LNCaP clone FGC (cell line): ENCODE data around the gene SMO.

Source experiments
- DNase-seq: peaks from one replicate; pipeline ENCODE4 v3.0.0-alpha.2; 2011; ENCODE audit warnings: low read depth
- H3K4me3 ChIP-seq: 2 replicates; pipeline ENCODE4 v1.5.1; 2011; ENCODE audit warnings: mild to moderate bottlenecking, low read depth, low read length, control low read depth
- CTCF ChIP-seq: IDR thresholded peaks from 2 replicates; pipeline ENCODE4 v1.5.1; 2012; ENCODE audit warnings: mild to moderate bottlenecking; ENCODE audit not compliant: control insufficient read depth, insufficient read depth; ENCODE audit errors: extremely low read depth

The SMO gene

DNA sequence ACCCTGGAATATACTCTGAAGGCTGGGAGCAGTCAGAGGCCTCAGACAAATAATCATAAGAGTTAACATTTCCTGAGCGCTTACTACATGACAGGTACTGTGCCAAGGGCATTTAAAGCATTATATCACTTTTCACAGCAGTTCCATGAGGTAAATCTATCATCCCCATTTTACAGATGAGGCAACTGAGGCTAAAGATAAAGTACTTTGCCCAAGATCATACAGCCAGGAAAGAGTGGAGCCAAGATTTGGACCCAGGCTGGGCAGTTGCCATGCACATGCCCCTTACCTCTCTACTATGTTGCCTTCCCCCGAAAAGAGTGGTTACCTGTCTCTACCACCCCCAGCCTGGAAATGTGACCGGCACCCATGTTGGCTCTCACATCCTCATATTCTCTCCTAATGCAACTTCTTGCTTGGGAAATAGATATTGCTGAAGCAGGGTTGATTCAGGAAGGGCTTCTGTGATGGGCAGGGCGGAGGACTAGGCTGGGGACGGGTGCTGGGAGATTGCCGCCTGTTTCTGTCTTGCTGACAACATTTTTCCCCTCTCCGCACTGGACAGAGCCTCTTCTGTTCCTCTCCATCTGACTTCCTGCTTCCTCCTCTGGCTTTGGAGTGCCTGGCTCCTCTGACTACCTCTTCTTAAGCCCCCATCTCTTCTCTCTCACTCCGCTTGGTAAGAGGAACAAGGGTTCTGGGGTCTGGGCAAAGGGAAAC lies 13.8 kb downstream of the SMO start:
- no peak for TF ChIP-seq CTCF
- DNase-seq, result no peak
- no peak overlapping the region for H3K4me3 ChIP-seq

DNA sequence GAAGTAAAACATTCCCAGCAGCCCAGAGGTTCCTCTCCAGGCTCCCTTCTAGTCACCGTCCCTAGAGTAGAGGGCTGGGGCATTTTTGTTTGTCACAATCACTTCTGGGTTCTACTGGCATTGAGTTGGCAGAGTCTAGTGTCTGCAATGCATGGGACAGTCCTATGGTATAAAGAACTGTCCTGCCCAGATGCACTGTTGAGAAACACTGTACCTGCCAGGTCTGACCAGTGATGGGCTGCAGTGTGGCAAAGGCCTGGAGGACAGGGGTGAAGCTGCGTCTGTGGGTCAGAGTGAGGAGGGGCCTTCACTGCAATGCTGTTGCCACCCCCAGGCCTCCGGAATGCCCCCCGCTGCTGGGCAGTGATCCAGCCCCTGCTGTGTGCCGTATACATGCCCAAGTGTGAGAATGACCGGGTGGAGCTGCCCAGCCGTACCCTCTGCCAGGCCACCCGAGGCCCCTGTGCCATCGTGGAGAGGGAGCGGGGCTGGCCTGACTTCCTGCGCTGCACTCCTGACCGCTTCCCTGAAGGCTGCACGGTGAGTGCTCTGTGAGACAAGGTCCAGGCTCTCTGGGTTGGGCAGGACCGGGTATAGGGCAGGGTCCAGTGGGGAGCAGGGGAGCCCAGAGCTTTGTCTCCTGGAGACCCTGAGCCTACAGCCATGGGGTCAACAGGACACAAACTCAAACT lies 14.8 kb downstream of the SMO start:
- no peak for TF ChIP-seq CTCF
- no peak overlapping the region for H3K4me3 ChIP-seq
- DNase-seq, result no peak

GRCh38 chr7:129205126-129205818 lies 16.8 kb downstream of the SMO start:
- no peak for DNase-seq
- H3K4me3 ChIP-seq, result no peak overlapping the region
- no peak for TF ChIP-seq CTCF

- no peak for DNase-seq
- no peak overlapping the region for H3K4me3 ChIP-seq
- no peak for TF ChIP-seq CTCF
Observed at GRCh38 chr7:129205987-129206785, 17.8 kb downstream of the SMO start.

GRCh38 chr7:129208667-129209066 lies 20.2 kb downstream of the SMO start:
- DNase-seq, result no peak
- no peak overlapping the region for H3K4me3 ChIP-seq
- no peak for TF ChIP-seq CTCF

GRCh38 chr7:129209067-129209926 lies 20.9 kb downstream of the SMO start:
- TF ChIP-seq CTCF, result no peak

More at GRCh38 chr7:129209067-129209926, 20.9 kb downstream of the SMO start:
- no peak overlapping the region for H3K4me3 ChIP-seq
- no peak for DNase-seq
